Activated naive CD4-positive, alpha-beta T cell treated with anti-CD3 and anti-CD28 coated beads, Interleukin-2, amount 50 U/mL, for 24 hours (primary cell): ENCODE measurements around the gene LAMB3.

Experiments used
- H3K27ac Mint-ChIP-seq: one replicate; pipeline ENCODE4 v1.8.0; 2021; ENCODE audit warnings: mild to moderate bottlenecking, mixed read lengths
- H3K27me3 Mint-ChIP-seq: one replicate; pipeline ENCODE4 v1.8.0; 2021; ENCODE audit warnings: mixed read lengths
- H3K36me3 Mint-ChIP-seq: one replicate; pipeline ENCODE4 v1.8.0; 2021; ENCODE audit warnings: mixed read lengths
- H3K4me1 Mint-ChIP-seq: one replicate; pipeline ENCODE4 v1.8.0; 2021; ENCODE audit warnings: mixed read lengths
- H3K4me3 Mint-ChIP-seq: one replicate; pipeline ENCODE4 v1.8.0; 2021; ENCODE audit warnings: mild to moderate bottlenecking, mixed read lengths
- H3K9me3 Mint-ChIP-seq: one replicate; pipeline ENCODE4 v1.8.0; 2021; ENCODE audit warnings: mixed read lengths

Gene LAMB3

DNA sequence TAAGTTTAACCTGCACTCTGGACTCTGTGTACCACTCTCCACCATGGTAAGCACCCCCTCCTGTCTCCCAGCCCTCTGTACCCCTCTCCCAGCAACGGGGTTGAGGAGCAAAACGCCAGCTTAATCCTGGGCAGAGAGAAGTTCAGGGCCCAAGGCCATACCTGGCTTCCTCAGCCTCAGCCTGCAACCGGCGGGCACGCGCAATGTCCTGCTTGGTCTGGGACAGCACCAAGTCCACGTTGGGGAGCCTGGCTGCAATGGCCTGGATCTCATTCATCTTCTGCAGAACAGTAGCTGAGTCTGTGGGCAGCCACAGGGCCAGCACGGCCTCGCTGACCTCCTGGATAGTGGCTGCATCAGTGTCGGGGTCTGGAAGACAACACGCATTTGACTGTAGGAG, 33.9 kb downstream of the LAMB3 start:
- Mint-ChIP-seq H3K27me3 (no peaks in the 10 kb centered on the region), H3K36me3 (no peaks in the 10 kb centered on the region), H3K4me1 (peaks cover 10% of the 10 kb centered on the region), H3K9me3 (no peaks in the 10 kb centered on the region), H3K27ac (no peak overlapping the region), H3K4me3 (no peak overlapping the region)

DNA sequence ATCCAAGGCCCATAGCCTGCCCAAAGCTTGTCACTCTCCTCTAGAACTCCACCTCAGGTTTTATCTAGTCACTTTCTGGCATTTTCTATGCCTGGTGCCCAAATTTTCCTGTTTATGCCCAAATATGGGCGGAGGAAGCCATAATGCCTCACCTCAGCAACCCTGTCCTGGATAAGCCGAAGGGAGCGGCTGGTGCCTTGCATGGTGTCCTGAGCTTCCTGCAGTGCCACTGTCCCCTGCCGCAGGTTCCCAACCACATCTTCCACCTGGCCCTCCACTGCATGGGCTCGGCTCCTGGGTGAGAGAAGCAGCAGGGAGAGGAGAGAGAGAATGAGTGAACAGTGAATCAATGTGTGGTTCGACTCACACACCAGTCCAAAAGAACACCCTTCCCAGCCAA, 34.5 kb downstream of the LAMB3 start:
- H3K9me3 Mint-ChIP-seq, result no peaks in the 10 kb centered on the region
- H3K4me3 Mint-ChIP-seq, result no peak overlapping the region
- H3K36me3 Mint-ChIP-seq, result no peaks in the 10 kb centered on the region
- H3K27me3 Mint-ChIP-seq, result no peaks in the 10 kb centered on the region
- no peak overlapping the region for H3K27ac Mint-ChIP-seq
- peaks cover 10% of the 10 kb centered on the region for H3K4me1 Mint-ChIP-seq

DNA sequence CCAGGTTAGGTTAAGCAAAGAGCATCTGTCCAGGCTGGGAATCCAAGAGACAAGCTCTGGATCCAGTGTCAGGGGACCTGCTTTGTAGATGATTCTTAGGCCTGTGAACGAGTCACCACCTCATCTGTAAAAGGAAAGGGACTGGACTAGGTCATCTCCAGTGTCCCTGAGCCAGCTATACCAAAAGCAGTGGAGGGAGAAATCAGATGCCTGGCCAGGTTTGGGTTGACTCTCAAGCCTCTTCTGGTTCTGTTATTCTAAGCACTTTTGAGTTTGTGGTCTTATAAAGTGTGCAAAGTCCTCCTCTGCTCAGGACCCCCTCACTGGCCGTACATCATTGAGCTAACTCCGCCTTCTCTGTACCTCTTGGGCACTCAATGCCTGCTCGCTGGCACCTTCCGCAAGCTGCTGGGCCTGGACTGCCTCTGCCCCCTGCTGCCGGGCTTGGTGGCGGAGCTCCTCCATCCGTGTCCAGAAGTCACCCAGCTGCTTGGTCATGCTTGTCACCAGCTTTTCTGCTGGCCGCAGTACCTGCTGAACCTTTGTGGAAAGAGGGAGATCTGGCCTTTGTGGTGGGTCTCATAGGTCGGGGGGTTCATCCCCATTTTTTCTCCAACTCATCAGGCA, 35.1 kb downstream of the LAMB3 start:
- peaks cover 10% of the 10 kb centered on the region for H3K4me1 Mint-ChIP-seq
- no peaks in the 10 kb centered on the region for H3K36me3 Mint-ChIP-seq
- no peaks in the 10 kb centered on the region for H3K27me3 Mint-ChIP-seq

DNA sequence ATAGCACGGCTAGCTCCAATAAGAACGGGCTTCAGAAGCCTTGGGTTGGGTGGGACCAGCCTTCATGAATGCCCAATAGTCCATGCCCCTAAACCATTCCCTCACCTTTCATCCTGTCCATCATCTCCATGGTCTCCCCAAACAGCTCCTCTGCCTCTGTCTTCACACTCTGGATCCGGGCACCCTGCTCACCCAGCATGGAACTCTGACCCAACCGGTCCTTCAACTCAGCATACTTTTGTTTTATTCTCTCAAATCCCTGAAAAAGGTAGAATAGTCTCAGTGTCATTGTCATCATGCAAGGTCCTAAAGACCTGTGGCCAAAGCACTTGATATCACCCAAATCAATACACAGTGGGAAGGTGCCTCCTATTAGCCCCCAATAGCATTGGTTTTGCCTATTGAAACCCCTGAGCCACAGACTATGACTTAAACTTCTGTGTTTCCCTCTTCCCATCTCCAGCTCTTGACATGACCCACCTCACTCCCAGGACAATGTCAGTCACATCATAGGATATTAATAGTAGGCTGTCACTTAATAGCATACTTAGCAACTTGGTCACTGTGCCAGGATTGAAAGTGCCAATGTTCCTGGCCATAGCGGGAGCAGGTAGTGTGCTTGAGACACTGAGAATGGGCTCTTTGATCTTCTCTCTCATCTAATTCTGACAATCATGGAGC, 35.7 kb downstream of the LAMB3 start:
- Mint-ChIP-seq H3K4me1 (peaks cover 10% of the 10 kb centered on the region), H3K36me3 (no peaks in the 10 kb centered on the region), H3K4me3 (no peak overlapping the region), H3K27ac (no peak overlapping the region), H3K27me3 (no peaks in the 10 kb centered on the region), H3K9me3 (no peaks in the 10 kb centered on the region)

More for the DNA sequence above, 35.1 kb downstream of the LAMB3 start:
- Mint-ChIP-seq H3K4me3 (no peak overlapping the region), H3K9me3 (no peaks in the 10 kb centered on the region), H3K27ac (no peak overlapping the region)

DNA sequence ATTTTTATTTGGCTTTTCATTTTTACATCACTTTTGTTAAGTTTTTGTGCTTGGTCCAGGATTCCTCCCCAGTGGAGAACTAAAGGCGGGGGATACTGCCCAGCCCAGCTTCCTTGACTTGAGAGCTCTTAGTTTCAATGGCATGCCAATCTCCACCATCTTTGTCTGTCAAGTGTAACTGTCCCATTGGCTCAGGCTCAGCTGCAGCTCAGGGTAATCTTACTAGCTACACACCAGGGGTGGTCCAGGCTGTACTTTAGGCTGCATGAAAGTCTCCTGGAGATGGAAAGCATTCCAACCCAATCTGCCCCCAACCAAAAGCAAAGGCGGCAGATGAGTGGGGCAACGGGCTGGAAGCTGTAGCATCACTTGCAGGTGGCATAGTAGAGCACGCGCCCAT, 37.3 kb downstream of the LAMB3 start:
- Mint-ChIP-seq H3K4me3 (no peak overlapping the region), H3K27ac (no peak overlapping the region), H3K9me3 (no peaks in the 10 kb centered on the region), H3K36me3 (no peaks in the 10 kb centered on the region), H3K4me1 (peaks cover 10% of the 10 kb centered on the region), H3K27me3 (no peaks in the 10 kb centered on the region)

DNA sequence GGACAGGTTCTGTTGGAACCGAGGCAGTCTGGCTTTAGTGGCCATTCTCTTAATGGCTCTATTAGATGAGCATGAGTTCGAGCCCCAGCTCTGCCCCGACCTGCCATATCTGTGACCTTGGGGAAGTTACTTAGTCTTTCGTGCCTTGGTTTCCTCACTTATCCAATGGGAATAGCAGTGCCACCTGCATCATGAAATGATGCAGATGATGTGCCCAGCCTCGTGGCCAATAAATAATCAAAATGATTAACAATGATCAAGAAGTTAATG, 38.1 kb downstream of the LAMB3 start:
- Mint-ChIP-seq H3K27me3 (no peaks in the 10 kb centered on the region), H3K4me1 (peaks cover 8% of the 10 kb centered on the region), H3K36me3 (no peaks in the 10 kb centered on the region), H3K27ac (no peak overlapping the region), H3K4me3 (no peak overlapping the region), H3K9me3 (no peaks in the 10 kb centered on the region)

DNA sequence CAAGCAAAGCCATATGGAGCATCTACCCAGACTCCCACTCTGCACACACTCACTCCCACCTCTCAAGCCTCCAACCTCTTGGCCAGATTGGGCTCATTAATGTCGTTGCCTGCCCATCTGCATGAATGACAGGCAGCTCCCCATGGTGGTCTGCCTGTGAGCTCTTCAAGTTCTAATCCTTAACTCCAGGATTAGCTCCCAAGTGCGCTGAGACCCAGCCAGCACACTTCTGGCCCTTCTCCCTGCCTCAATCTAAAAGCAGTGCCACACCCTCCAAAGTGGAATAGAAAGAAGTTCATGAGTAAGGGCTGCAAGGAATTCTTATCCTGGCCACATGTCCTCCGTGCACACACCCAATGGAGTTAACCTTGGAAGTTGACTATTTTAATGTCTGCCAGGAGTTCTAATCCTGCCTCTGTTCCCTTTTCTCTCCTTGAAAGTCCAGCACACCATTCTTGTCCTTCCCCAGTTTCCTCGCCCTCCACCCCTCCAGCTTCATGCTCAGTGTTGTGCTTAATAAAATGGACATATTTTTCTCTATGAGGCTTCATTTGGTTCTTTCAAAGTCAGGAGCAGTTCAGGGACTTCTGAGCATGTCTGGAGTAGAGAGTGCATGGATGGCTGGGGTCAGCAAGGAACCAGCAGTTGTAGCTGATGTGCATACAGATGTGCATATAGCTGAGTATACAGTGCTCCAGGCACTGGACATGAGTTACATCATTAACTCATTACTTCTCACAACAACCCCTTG, 38.6 kb downstream of the LAMB3 start:
- Mint-ChIP-seq H3K4me3 (no peak overlapping the region), H3K36me3 (no peaks in the 10 kb centered on the region), H3K27me3 (no peaks in the 10 kb centered on the region), H3K9me3 (no peaks in the 10 kb centered on the region), H3K27ac (no peak overlapping the region), H3K4me1 (peaks cover 3% of the 10 kb centered on the region)

DNA sequence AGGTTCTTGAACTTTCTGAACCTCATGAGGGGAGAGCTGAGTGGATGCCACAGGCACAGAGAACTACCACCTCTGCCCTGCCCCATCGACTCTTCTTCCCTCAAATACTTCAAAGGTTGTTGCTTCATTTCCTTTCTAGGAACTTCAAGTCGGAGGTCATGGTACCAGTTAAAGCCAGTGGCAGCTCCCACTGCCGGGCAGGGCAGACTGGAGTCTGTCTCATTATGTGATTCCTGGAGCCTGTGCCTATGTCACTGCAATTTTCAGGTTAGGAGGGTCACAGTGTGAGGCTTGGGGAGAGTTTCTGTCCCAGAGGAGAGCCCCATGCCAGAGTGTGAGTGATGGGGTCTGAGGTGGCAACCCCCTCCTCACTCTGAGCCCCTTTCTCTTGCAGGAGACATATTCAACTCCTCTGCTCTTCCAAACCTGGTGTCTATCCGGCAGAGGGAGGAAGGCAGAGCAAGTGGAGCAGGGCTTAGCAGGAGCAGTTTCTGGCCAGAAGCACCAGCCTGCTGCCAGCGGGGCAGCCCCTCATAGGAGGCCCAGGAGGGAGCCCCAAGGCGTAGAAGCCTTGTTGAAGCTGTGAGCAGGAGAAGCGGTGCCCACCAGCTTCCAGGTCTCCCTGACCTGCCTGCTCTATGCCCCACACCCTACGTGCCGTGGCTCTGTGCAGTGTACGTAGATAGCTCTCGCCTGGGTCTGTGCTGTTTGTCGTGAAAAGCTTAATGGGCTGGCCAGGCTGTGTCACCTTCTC, 39.4 kb downstream of the LAMB3 start:
- Mint-ChIP-seq H3K27ac (no peak overlapping the region), H3K4me1 (no peaks in the 10 kb centered on the region), H3K36me3 (no peaks in the 10 kb centered on the region), H3K4me3 (no peak overlapping the region), H3K27me3 (no peaks in the 10 kb centered on the region), H3K9me3 (no peaks in the 10 kb centered on the region)

DNA sequence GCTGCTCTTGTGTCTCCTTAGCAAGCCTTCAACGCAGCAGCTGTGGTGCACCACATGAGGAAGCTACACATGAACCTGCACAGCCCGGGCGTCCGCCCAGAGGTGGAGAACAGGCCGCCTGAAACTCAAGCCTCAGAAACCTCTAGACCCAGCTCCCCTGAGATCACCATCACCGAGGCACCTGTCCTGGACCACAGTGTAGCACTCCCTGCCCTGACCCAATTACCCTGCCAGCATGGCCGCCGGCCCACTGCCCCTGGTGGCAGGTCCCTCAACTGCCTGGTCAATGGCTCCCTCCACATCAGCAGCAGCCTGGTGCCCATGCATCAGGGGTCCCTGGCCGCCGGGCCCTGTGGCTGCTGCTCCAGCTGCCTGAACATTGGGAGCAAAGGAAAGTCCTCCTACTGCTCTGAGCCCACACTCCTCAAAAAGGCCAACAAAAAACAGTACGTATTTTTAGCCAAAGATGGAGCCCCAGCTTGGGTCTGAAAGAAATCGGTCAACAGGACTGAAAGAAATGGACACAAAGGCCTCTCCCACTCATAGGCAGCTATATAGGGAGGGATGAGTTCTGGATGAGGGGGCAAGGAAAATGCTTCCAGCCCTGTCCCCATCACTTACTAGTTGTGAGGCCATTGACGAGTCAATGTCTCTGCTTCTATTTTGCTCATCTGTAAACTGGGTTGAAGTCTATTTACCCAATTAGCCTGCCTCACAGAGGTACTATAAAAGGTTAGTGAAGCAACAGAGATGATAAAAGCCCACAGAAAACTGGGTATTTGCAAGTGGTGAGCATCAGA, 40.3 kb downstream of the LAMB3 start:
- Mint-ChIP-seq H3K27ac (no peak overlapping the region), H3K27me3 (no peaks in the 10 kb centered on the region), H3K9me3 (no peaks in the 10 kb centered on the region), H3K4me1 (no peaks in the 10 kb centered on the region), H3K36me3 (no peaks in the 10 kb centered on the region), H3K4me3 (no peak overlapping the region)

DNA sequence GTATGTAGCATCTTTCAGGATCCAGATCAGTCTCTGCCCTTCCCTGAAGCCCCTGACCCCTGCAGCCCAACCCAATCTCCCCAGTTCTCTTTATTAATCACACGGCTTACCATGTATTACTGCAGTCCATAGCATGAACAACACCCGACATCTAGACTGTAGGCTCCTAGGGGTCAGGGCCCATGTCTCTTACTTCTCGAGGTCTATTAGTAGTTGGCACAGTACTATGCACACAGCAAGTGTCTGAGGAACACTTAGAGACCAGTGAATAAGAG, 41.7 kb downstream of the LAMB3 start:
- no peak overlapping the region for H3K27ac Mint-ChIP-seq

DNA sequence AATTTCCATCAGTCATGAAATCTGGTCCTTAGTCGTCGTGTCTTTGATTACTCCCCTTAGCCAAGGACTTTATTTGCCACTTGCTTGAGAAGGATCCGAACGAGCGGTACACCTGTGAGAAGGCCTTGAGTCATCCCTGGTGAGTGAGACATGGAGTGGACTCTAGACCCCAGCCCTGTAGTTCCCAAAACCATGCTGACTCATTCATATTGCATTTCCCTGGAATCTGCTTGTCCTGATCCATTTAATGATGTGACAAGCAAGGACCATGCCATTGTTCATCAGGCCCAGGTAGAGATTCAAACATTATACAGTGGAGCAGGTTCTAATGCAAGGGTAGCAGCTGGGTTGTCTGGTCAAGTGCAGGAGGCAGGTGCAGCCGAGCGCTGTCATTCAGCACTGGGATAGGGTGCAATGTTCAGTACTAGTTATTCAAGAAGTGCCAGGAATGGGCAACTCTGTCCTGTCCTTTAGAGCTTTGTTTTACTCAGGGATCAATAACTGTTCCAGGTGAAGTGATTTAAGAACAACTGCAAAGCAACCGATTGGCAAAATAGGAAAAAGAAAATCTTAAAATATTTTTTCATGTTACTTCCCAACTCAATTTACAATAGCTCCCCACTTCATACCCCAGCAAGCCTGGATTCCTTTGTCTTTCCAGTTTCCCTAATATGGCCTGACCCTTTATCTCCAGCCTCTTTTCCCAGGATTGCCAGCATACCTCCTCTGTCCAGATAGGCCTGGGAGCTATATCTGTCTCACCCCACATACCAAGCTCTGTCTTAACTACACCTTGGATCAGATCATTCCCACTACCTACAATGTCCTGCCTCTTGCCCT, 42.2 kb downstream of the LAMB3 start:
- H3K9me3 Mint-ChIP-seq, result no peaks in the 10 kb centered on the region
- H3K4me3 Mint-ChIP-seq, result no peak overlapping the region
- H3K27ac Mint-ChIP-seq, result no peak overlapping the region
- no peaks in the 10 kb centered on the region for H3K4me1 Mint-ChIP-seq
- no peaks in the 10 kb centered on the region for H3K27me3 Mint-ChIP-seq
- H3K36me3 Mint-ChIP-seq, result no peaks in the 10 kb centered on the region

More for the DNA sequence above, 41.7 kb downstream of the LAMB3 start:
- H3K4me1 Mint-ChIP-seq, result no peaks in the 10 kb centered on the region
- no peak overlapping the region for H3K4me3 Mint-ChIP-seq
- H3K9me3 Mint-ChIP-seq, result no peaks in the 10 kb centered on the region
- H3K36me3 Mint-ChIP-seq, result no peaks in the 10 kb centered on the region
- H3K27me3 Mint-ChIP-seq, result no peaks in the 10 kb centered on the region

DNA sequence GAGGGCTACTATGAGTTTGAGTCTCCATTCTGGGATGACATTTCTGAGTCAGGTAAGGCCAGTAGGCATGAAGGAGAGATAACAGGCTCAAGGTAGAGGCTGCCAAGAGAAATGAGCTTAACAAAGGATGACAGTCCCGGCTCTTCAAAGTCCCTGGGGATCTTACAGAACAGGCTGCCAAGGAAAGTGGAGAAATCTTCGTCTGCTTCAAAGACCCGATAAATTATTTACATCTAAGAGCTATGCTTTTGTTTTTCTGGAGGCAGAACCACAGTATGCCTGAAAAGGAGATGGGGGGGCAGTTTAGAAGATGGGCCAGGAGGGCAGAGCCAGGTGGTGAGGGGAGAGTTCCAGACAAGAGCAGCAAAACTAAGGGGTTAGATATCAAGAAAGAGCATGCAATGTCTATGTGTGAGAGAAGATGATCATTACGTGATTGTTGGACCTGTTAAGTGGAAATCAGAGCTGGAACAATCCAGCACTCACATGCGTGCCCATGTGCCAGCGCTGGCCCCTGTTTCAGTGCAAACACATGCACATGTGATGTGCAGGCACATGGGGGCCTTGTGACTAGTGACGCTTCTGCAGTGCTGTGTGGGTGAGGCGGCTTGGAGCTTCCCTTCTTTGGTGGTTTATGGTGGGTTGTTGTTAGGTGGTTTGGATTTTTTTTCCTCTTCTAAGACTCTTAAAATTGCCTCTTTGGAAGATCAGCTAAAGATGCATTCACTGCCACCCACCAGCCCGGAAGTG, 43.0 kb downstream of the LAMB3 start:
- Mint-ChIP-seq H3K27ac (no peak overlapping the region), H3K9me3 (no peaks in the 10 kb centered on the region), H3K4me1 (no peaks in the 10 kb centered on the region), H3K27me3 (no peaks in the 10 kb centered on the region), H3K36me3 (no peaks in the 10 kb centered on the region), H3K4me3 (no peak overlapping the region)

DNA sequence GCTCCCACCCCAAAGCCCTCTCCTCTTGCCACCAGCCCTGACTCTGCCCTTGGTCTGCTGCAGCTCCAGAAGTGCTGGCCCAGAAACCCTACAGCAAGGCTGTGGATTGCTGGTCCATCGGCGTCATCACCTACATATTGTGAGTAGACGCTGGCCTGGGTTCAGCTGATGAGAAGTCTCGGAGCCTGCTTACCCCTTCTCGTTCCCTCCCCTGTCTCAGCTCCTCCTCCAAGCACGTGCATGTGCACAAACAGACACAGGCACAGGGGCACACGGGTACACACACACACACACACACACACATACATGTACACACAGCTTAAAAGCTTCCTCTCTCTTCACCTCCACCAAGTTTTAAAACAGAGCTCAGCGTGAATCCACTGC, 44.4 kb downstream of the LAMB3 start:
- H3K9me3 Mint-ChIP-seq, result no peaks in the 10 kb centered on the region
- H3K4me1 Mint-ChIP-seq, result no peaks in the 10 kb centered on the region
- H3K27ac Mint-ChIP-seq, result peak overlapping the region; percentile 82
- H3K36me3 Mint-ChIP-seq, result no peaks in the 10 kb centered on the region
- no peaks in the 10 kb centered on the region for H3K27me3 Mint-ChIP-seq
- H3K4me3 Mint-ChIP-seq, result no peak overlapping the region

DNA sequence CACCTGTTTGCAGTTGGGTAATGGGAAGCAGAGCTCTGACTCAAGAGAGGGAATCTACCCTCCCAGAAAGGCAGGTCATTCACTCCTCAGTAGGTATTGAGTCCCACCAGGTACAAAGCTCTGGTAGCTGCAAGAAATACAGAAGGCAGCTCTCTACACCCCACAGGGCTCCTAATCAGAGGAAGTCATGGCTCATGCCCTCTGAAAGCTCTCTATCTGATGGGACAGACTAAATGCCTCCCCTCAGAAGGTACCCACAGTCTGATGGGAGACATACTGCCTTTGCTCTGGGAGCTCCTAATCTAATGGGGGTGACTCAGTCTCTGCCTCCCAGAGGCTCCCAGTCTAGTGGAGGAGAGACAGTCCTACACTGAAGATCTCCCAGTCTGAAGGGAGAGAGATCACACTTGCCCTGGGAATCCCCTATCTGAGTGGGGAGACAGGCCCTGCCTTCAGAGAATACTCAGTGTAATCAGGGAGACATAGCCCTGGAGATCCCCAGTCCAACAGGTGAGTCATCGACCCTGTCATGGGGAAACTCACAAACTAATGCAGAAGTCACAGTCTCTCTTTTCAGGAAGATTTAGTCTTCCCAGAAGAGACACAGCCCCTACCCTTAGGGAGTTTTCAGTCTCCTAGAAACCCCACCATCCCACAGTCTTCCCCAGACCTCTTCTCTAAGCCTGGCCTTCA, 45.0 kb downstream of the LAMB3 start:
- Mint-ChIP-seq H3K27ac (peak overlapping the region; percentile 82), H3K4me3 (no peak overlapping the region)

More for the DNA sequence above, 45.0 kb downstream of the LAMB3 start:
- H3K4me1 Mint-ChIP-seq, result no peaks in the 10 kb centered on the region
- H3K9me3 Mint-ChIP-seq, result no peaks in the 10 kb centered on the region
- no peaks in the 10 kb centered on the region for H3K27me3 Mint-ChIP-seq
- H3K36me3 Mint-ChIP-seq, result no peaks in the 10 kb centered on the region
